SK-N-SH (cell line): ENCODE results near the gene ADIG. TPM values are rescaled to one million over a fixed set of nuclear protein-coding genes. Genes with fewer than 3 reads are reported as not detected.

Experiments
- CTCF ChIA-PET: fragments of 300-600, 350-600 bp; formaldehyde crosslinking; extraction: SDS; loops from one replicate; lab custom pipeline; 2021; lab: Yijun Ruan, JAX
- POLR2A ChIA-PET: fragments of 350-600 bp; sonication (Branson Sonifier 250); formaldehyde crosslinking; extraction: SDS; loops from one replicate; lab custom pipeline; 2020; ENCODE audit warnings: antibody characterized with exemption, inconsistent platforms; lab: Yijun Ruan, JAX
- DNase-seq: peaks from one replicate; pipeline ENCODE4 v3.0.0; 2012
- H2AFZ ChIP-seq: fragments of 200-600 bp; sonication (generic); 2 replicates; pipeline ENCODE4 v1.8.1; 2016; ENCODE audit warnings: antibody characterized with exemption, mild to moderate bottlenecking, low read depth
- H3F3A ChIP-seq: fragments of 200-600 bp; sonication (generic); replicated peaks from 2 replicates; pipeline ENCODE3; 2016; ENCODE audit warnings: antibody characterized with exemption, mild to moderate bottlenecking; ENCODE audit not compliant: insufficient read depth
- H3K27ac ChIP-seq, 2 experiments: fragments of 200-500 bp in 1 of 2; fragments of 200-600 bp in 1 of 2; sonication (Bioruptor generic) in 1 of 2; sonication (generic), shearing (Covaris generic) in 1 of 2; 2 replicates each; pipeline versions ENCODE4 v1.5.1 to v1.6.1; 2014 to 2016; ENCODE audit warnings: low read depth in 2 of 2, inconsistent platforms in 1 of 2, low read length in 1 of 2, mild to moderate bottlenecking in 1 of 2, mixed read lengths in 1 of 2
- H3K27me3 ChIP-seq: fragments of 200-600 bp; sonication (generic), shearing (Covaris generic); 2 replicates; pipeline ENCODE4 v1.6.1; 2016; ENCODE audit warnings: mixed run types; ENCODE audit not compliant: insufficient read depth
- H3K36me3 ChIP-seq, 2 experiments: fragments of 200-500 bp in 1 of 2; fragments of 200-600 bp in 1 of 2; sonication (Bioruptor generic) in 1 of 2; sonication (generic) in 1 of 2; replicated peaks in 1 of 2; 2 replicates each; pipeline versions ENCODE3 to v1.5.1; 2014 to 2016; ENCODE audit warnings: low read length in 1 of 2, mild to moderate bottlenecking in 1 of 2; ENCODE audit not compliant: insufficient read depth in 2 of 2, control insufficient read depth in 1 of 2
- H3K4me1 ChIP-seq, 2 experiments: fragments of 200-500 bp in 1 of 2; fragments of 200-600 bp in 1 of 2; sonication (Bioruptor generic) in 1 of 2; sonication (generic), shearing (Covaris generic) in 1 of 2; 2 replicates each; pipeline versions ENCODE4 v1.5.1 to v1.6.1; 2014 to 2016; ENCODE audit warnings: low read depth in 1 of 2, low read length in 1 of 2, mixed run types in 1 of 2; ENCODE audit not compliant: insufficient read depth in 2 of 2, control insufficient read depth in 1 of 2
- H3K4me2 ChIP-seq: fragments of 200-600 bp; sonication (generic), shearing (Covaris generic); 2 replicates; pipeline ENCODE4 v1.6.1; 2017; ENCODE audit warnings: mixed run types
- H3K4me3 ChIP-seq, 2 experiments: fragments of 200-500 bp in 1 of 2; fragments of 200-600 bp in 1 of 2; sonication (Bioruptor generic) in 1 of 2; sonication (generic), shearing (Covaris generic) in 1 of 2; 2 replicates each; pipeline versions ENCODE4 v1.5.1 to v1.8.1; 2014 to 2016; ENCODE audit warnings: low read depth in 2 of 2, inconsistent platforms in 1 of 2, low read length in 1 of 2, mild to moderate bottlenecking in 1 of 2, mixed read lengths in 1 of 2, moderate library complexity in 1 of 2
- H3K79me2 ChIP-seq: fragments of 200-600 bp; sonication (generic); 2 replicates; pipeline ENCODE4 v1.8.1; 2017; ENCODE audit warnings: mild to moderate bottlenecking; ENCODE audit not compliant: insufficient read depth
- H3K9ac ChIP-seq: fragments of 200-600 bp; sonication (generic); 2 replicates; pipeline ENCODE4 v1.6.1; 2017; ENCODE audit warnings: mixed run types
- H3K9me2 ChIP-seq: fragments of 200-600 bp; sonication (generic); 2 replicates; pipeline ENCODE4 v1.6.1; 2017; ENCODE audit warnings: mixed run types
- H3K9me3 ChIP-seq: fragments of 200-600 bp; sonication (generic); 2 replicates; pipeline ENCODE4 v1.6.1; 2017; ENCODE audit warnings: mixed run types, mild to moderate bottlenecking, moderate library complexity
- H4K20me1 ChIP-seq: fragments of 200-600 bp; sonication (generic); 2 replicates; pipeline ENCODE4 v1.6.1; 2017; ENCODE audit warnings: mild to moderate bottlenecking, mixed run types; ENCODE audit not compliant: insufficient read depth
- CHD2 ChIP-seq: fragments of 150-350 bp; IDR thresholded peaks from 2 replicates; pipeline ENCODE4 v1.6.1; 2018; ENCODE audit warnings: low read length; ENCODE audit not compliant: partially characterized antibody
- ELF1 ChIP-seq: IDR thresholded peaks from 2 replicates; pipeline ENCODE4 v1.4.0; 2012
- EZH2phosphoT487 ChIP-seq: fragments of 200-600 bp; sonication (generic); IDR thresholded peaks from 2 replicates; pipeline ENCODE4 v1.6.1; 2017; ENCODE audit warnings: low read depth, mixed run types, mild to moderate bottlenecking, antibody characterized with exemption, moderate library complexity, borderline replicate concordance
- FOSL2 ChIP-seq: IDR thresholded peaks from 2 replicates; pipeline ENCODE4 v1.4.0; 2012; ENCODE audit warnings: low read depth, mild to moderate bottlenecking, moderate library complexity, borderline replicate concordance
- GATA2 ChIP-seq: sonication (generic); formaldehyde crosslinking; IDR thresholded peaks from 2 replicates; pipeline ENCODE4 v1.5.0; 2020; ENCODE audit warnings: mild to moderate bottlenecking, missing genetic modification reagents
- JUND ChIP-seq: IDR thresholded peaks from 2 replicates; pipeline ENCODE4 v1.4.0; 2012
- NFIC ChIP-seq: IDR thresholded peaks from 2 replicates; pipeline ENCODE4 v1.4.0; 2012; ENCODE audit warnings: borderline replicate concordance
- RCOR1 ChIP-seq: fragments of 150-350 bp; IDR thresholded peaks from 2 replicates; pipeline ENCODE4 v1.6.1; 2017; ENCODE audit warnings: antibody characterized with exemption, low read length
- RXRA ChIP-seq: IDR thresholded peaks from 2 replicates; pipeline ENCODE4 v1.4.0; 2012; ENCODE audit warnings: low read depth, mild to moderate bottlenecking, borderline replicate concordance
- TCF12 ChIP-seq: IDR thresholded peaks from 2 replicates; pipeline ENCODE4 v1.4.0; 2012
- TEAD4 ChIP-seq: IDR thresholded peaks from 2 replicates; pipeline ENCODE4 v1.4.0; 2012; ENCODE audit warnings: mild to moderate bottlenecking, borderline replicate concordance; ENCODE audit not compliant: insufficient read depth
- WGBS: methylation state at CpG from one replicate; pipeline ENCODE4 v1.1.6; 2017; ENCODE audit warnings: low lambda C conversion rate; 5-methylcytosine and 5-hydroxymethylcytosine counted together
- polyA plus RNA-seq, 3 experiments: library from polyadenylated mRNA; depleted of rRNA; stranded (reverse); fragments of >200 nt; gene quantifications; 2 replicates each; pipeline ENCODE4 v1.2.3, GENCODE V29; 2012
- TF ChIP-seq, protein P1 (sequence below): IDR thresholded peaks from 2 replicates; pipeline ENCODE4 v1.4.0; 2012; ENCODE audit warnings: low read depth
- TF ChIP-seq, protein P2 (sequence below): IDR thresholded peaks from 2 replicates; pipeline ENCODE4 v1.6.1; 2012; ENCODE audit warnings: mild to moderate bottlenecking, low read depth, low read length, moderate library complexity
- TF ChIP-seq, protein P3 (sequence below): fragments of 150-350 bp; IDR thresholded peaks from 2 replicates; pipeline ENCODE4 v1.6.1; 2016; ENCODE audit warnings: mild to moderate bottlenecking, low read depth, low read length
- TF ChIP-seq, protein P4 (sequence below): IDR thresholded peaks from 2 replicates; pipeline ENCODE4 v1.4.0; 2012; ENCODE audit warnings: low read depth, borderline replicate concordance

ADIG gene
- polyA plus RNA-seq, 1 of the 3 experiments (the other 2 are of a cell fraction) = not detected

DNA sequence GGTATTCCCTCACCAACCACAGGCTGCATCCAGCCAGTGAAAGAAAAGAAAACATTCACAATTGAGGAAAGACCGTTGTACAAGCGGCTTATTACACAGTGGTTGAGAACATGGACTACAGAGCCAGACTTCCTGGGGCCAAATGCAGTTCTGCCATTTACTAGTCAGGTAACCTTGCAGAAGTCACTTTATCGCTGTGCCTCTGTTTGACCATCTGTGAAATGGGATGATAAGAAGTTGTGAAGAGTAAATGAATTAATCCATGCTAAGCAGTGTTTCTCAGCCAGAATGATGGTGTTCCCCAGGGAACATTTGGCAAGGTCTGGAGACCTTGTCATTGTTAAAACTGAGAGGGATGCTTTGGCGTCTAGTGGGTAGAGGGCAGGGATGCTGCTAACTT, 35.5 kb downstream of the ADIG start:
- no peaks in the 10 kb centered on the region for H3K36me3 ChIP-seq
- H3K9ac ChIP-seq = no peak overlapping the region
- no peak overlapping the region for H3K4me3 ChIP-seq
- no peak for DNase-seq
- peaks cover 0 to 6% of the 10 kb centered on the region in 2 experiments; a peak in 1 of 4 replicates for H3K4me1 ChIP-seq
- H4K20me1 ChIP-seq = no peaks in the 10 kb centered on the region
- no peak overlapping the region for H3K27ac ChIP-seq
- H3K9me3 ChIP-seq = no peaks in the 10 kb centered on the region
- H3K79me2 ChIP-seq = no peaks in the 10 kb centered on the region
- 79% methylated on average over 4 of the region's 4 CpGs for WGBS
- H3F3A ChIP-seq = no peaks in the 10 kb centered on the region
- no peak overlapping the region for H3K4me2 ChIP-seq
- TF ChIP-seq FOSL2 = no peak
- TF ChIP-seq CHD2 = no peak
- no peak for TF ChIP-seq EZH2phosphoT487
- POLR2A ChIA-PET = no interaction called here
- H3K9me2 ChIP-seq = no peaks in the 10 kb centered on the region
- no peaks in the 10 kb centered on the region for H3K27me3 ChIP-seq
- no peak overlapping the region for H2AFZ ChIP-seq
- CTCF ChIA-PET = interaction anchor here (1.2 to 1.9 kb wide), 3 partner anchors 9 to 30 kb away, joined by 3 to 5 read pairs (median 3); no protein-coding TSS in a partner anchor

DNA sequence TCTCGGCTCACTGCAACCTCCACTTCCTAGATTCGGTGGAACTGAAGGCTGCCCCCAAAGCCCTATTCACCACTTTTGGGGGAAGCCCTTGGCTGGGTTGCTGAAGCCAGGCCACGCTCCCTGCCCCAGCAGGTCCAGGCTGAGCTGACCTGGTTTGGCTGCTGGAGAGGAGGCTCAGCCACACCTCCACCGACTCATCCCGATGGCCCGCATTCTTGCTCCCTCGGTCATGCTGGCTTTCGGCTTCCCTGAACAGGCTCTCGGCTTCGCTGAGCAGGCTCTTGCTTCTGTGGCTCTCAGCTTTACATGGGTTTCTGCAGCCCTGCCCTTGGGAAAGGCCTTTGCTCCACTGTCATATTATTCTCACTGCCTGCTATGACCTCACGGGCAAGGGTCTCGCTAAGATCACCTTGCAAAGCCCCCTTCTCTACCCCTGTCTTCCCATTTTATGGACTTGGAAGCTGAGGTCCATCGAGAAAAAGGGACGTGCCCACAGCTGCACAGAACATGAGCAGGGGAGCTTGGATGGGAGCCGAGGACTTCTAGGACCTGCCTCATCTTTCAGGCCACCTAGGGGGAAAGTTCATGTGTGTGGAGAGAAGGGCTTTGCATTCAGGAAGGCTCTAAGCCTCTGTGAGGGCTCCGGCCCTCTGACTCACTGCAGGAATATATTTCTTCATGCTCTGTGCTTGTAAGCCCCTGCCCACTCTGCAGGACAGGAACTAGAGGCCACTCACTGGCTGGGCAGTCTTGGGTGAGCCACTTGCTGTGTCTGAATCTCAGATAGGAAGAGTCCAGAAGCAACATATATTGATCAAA, 36.2 kb downstream of the ADIG start:
- DNase-seq = no peak
- no peak overlapping the region for H3K27ac ChIP-seq
- H3K4me2 ChIP-seq = no peak overlapping the region; the same call in 1 of the 2 replicates
- CTCF ChIA-PET = interaction anchor here (0.6 to 1.9 kb wide), 5 partner anchors 9 to 94 kb away, joined by 3 to 5 read pairs (median 3); no protein-coding TSS in a partner anchor
- WGBS = 60% methylated on average over 11 of the region's 16 CpGs
- H3K9ac ChIP-seq = no peak overlapping the region
- no peaks in the 10 kb centered on the region for H3K27me3 ChIP-seq
- H3K4me3 ChIP-seq = no peak overlapping the region
- no peaks in the 10 kb centered on the region for H3K79me2 ChIP-seq
- no peaks in the 10 kb centered on the region for H3K9me3 ChIP-seq
- H3K4me1 ChIP-seq = peaks cover 0 to 6% of the 10 kb centered on the region in 2 experiments; a peak in 1 of 4 replicates
- H3K9me2 ChIP-seq = no peaks in the 10 kb centered on the region
- TF ChIP-seq NFIC (no peak), FOSL2 (peak; percentile 43; the same call in 1 of the 2 replicates)
- POLR2A ChIA-PET = no interaction called here
- H2AFZ ChIP-seq = no peak overlapping the region
- H4K20me1 ChIP-seq = no peaks in the 10 kb centered on the region
- no peaks in the 10 kb centered on the region for H3F3A ChIP-seq
- no peaks in the 10 kb centered on the region for H3K36me3 ChIP-seq

DNA sequence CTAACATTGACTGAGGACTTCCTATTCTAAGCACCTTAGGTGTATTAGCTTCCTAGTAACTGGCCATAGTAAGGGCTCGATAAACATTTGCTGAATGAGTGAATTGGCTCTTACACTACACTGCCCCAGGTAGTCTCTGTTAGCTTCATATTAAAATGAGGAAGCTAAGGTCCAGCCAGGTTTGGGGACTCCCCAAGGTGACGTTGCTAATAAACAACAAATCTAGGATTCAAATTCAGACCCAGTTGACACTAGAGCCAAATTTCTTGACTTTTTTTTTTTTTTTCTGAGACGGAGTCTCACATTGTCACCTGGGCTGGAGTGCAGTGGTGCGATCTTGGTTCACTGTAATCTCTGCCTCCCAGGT, 36.8 kb downstream of the ADIG start:
- Histone ChIP-seq H3K27ac (no peak overlapping the region), H3F3A (no peaks in the 10 kb centered on the region), H4K20me1 (no peaks in the 10 kb centered on the region), H3K4me1 (peaks cover 0 to 6% of the 10 kb centered on the region in 2 experiments; a peak in 1 of 4 replicates), H3K4me3 (no peak overlapping the region), H3K9me2 (no peaks in the 10 kb centered on the region), H2AFZ (no peak overlapping the region), H3K9ac (no peak overlapping the region), H3K27me3 (no peaks in the 10 kb centered on the region), H3K36me3 (no peaks in the 10 kb centered on the region), H3K79me2 (no peaks in the 10 kb centered on the region), H3K9me3 (no peaks in the 10 kb centered on the region), H3K4me2 (no peak overlapping the region; the same call in 1 of the 2 replicates)
- 91% methylated on average over 4 of the region's 4 CpGs for WGBS
- ChIA-PET POLR2A (no interaction called here), CTCF (interaction anchor here (0.9 to 1.9 kb wide), 2 partner anchors 8 to 14 kb away, joined by 3 to 5 read pairs; no protein-coding TSS in a partner anchor)
- DNase-seq = no peak
- TF ChIP-seq TCF12 (no peak), JUND (no peak), TEAD4 (no peak), ELF1 (no peak), RXRA (no peak), RCOR1 (no peak), GATA2 (CRISPR knock-in tag) (no peak)
- TF ChIP-seq, protein P1, sequence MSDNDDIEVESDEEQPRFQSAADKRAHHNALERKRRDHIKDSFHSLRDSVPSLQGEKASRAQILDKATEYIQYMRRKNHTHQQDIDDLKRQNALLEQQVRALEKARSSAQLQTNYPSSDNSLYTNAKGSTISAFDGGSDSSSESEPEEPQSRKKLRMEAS = no peak
- TF ChIP-seq, protein P2, sequence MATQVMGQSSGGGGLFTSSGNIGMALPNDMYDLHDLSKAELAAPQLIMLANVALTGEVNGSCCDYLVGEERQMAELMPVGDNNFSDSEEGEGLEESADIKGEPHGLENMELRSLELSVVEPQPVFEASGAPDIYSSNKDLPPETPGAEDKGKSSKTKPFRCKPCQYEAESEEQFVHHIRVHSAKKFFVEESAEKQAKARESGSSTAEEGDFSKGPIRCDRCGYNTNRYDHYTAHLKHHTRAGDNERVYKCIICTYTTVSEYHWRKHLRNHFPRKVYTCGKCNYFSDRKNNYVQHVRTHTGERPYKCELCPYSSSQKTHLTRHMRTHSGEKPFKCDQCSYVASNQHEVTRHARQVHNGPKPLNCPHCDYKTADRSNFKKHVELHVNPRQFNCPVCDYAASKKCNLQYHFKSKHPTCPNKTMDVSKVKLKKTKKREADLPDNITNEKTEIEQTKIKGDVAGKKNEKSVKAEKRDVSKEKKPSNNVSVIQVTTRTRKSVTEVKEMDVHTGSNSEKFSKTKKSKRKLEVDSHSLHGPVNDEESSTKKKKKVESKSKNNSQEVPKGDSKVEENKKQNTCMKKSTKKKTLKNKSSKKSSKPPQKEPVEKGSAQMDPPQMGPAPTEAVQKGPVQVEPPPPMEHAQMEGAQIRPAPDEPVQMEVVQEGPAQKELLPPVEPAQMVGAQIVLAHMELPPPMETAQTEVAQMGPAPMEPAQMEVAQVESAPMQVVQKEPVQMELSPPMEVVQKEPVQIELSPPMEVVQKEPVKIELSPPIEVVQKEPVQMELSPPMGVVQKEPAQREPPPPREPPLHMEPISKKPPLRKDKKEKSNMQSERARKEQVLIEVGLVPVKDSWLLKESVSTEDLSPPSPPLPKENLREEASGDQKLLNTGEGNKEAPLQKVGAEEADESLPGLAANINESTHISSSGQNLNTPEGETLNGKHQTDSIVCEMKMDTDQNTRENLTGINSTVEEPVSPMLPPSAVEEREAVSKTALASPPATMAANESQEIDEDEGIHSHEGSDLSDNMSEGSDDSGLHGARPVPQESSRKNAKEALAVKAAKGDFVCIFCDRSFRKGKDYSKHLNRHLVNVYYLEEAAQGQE = no peak
- TF ChIP-seq, protein P3, sequence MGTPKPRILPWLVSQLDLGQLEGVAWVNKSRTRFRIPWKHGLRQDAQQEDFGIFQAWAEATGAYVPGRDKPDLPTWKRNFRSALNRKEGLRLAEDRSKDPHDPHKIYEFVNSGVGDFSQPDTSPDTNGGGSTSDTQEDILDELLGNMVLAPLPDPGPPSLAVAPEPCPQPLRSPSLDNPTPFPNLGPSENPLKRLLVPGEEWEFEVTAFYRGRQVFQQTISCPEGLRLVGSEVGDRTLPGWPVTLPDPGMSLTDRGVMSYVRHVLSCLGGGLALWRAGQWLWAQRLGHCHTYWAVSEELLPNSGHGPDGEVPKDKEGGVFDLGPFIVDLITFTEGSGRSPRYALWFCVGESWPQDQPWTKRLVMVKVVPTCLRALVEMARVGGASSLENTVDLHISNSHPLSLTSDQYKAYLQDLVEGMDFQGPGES = no peak
- TF ChIP-seq, protein P4, sequence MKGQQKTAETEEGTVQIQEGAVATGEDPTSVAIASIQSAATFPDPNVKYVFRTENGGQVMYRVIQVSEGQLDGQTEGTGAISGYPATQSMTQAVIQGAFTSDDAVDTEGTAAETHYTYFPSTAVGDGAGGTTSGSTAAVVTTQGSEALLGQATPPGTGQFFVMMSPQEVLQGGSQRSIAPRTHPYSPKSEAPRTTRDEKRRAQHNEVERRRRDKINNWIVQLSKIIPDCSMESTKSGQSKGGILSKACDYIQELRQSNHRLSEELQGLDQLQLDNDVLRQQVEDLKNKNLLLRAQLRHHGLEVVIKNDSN = no peak
